Right forelimb (tissue), 1 donor: ENCODE data around the gene PLD5.

Source experiments
- DNase-seq: peaks from one replicate; pipeline ENCODE4 v3.0.0-alpha.2; 2018

Gene PLD5

DNA sequence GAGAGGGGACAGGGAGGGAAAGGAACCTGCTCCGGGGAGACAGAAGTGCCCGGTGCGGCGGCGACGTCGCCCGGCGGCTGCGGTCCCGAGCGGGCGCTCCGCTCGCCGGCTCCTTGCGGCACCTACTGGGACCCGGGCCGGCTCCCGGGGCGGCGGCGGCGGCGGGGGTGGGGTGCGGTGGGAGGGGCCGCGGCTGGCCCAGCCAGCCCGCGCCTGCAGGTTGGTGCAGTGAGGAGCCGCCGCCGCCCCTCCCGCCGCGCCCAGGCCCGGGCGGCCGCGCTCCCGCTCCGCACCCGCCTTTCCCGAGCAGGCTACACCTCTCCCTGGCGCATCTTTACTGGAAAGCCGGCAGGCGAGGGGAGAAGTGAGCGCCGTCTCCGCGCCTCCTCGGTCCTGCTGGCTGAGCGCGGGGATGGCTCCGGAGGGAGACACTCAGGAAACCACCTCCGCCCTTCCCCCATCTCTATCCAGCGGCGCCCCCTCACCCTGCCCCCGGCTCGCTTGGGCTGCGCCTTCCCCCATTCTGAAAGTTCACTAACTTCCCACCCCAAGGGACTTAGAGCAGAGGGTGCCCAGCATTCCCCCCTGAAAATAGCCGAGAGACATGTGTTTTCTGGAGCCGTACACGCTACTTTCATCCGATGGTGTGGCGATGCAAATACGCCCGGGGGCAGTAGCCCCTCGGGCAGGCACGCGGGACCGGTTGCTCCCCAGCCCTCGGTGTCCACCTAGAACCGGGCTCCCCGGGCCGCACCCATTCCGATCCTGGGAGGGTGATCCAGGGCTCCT is at the start of gene PLD5:
Gene PLD5 (minus strand): TSS at position 127 of the 789 bp plus-strand sequence.
- peak; percentile 48 for DNase-seq

GRCh38 chr1:242569867-242570266 is 45.4 kb upstream of the PLD5 start:
- DNase-seq = no peak

DNA sequence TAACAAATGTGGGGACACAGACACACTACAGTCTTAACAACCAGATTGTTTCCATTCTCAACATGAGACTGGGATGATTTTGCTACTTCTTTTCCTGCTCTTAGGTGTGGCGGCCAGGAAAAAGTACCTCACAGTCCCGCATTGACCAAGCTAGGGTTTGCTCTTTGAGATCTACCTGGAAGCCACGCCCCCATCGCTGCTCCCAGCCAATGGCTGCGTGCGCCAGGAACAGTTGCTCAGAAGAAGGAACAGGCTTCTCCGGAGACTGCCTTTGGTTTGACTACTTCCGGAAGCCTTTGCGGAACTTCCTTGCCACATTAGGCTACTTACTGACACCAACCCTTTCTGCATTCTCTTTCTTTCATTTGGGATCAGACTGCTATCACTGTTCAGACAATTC is 44.2 kb upstream of the PLD5 start:
- DNase-seq = no peak

GRCh38 chr1:242567596-242567995 is 43.1 kb upstream of the PLD5 start:
- DNase-seq = no peak

GRCh38 chr1:242556759-242557158 is 32.3 kb upstream of the PLD5 start:
- DNase-seq = no peak

DNA sequence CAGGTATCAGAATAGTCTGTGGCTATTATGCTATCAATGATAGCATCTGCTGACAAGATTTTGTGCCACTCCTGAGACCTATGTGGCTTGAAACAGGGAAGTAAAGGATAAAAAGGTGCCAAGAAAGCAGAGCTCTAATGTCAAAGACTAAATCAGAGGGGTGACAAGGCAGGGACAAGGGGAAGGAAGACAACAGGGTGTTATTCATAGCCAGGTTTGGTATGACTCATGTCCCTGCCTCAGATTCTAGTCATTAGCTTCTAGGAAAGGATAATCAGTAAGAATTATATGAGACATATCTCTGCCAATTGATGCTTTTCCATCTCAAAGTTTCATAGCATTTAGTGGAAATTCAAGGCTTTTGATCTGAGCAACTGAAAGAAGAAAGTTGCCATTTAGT is 31.8 kb upstream of the PLD5 start:
- DNase-seq = no peak

- no peak for DNase-seq
Observed at GRCh38 chr1:242554577-242554976, 30.1 kb upstream of the PLD5 start.

GRCh38 chr1:242546849-242547729 is 22.6 kb upstream of the PLD5 start:
- no peak for DNase-seq

GRCh38 chr1:242546441-242546840 is 21.9 kb upstream of the PLD5 start:
- no peak for DNase-seq

- DNase-seq = no peak
Observed at GRCh38 chr1:242544071-242544470, 19.6 kb upstream of the PLD5 start.

GRCh38 chr1:242542271-242542670 is 17.8 kb upstream of the PLD5 start:
- DNase-seq = no peak

DNA sequence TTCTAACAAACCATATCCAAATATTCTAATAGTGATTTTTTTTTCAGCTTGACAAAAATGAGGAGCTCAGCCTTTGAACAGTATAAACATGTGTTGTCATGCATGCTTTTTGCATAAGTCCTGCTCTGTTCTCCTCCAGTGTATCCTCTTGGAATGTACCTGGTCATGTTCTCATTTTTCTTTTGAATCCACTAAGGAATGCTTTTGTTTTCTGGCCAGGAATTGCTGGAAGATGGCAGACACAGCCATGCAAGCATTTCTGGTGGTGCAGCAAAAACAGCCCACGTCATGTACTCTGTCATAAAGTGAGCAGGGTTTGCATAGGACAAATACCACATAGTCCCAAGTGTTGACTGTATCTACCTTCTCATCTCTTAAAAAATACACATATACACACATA is 11.5 kb upstream of the PLD5 start:
- DNase-seq = no peak

DNA sequence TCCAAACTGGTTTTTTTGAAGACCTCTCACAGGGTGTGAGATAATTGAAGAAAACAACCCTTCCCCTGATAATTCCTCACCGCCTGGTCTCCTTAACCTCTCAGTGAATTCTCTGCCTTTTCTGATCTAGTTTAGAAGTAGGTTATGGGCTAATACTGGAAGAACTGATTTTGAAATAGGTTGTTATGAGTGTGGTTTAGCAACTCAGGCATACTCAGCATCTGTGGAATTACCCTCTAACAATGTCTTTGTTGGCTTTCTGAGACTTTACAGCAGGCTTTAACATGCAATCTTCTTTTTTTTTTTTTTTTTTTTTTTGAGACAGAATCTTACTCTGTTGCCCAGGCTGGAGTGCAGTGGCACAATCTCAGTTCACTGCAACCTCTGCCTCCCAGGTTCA is 10.3 kb upstream of the PLD5 start:
- no peak for DNase-seq

- no peak for DNase-seq
Observed at GRCh38 chr1:242530761-242531160, 6.3 kb upstream of the PLD5 start.

GRCh38 chr1:242525769-242526168 is 1.3 kb upstream of the PLD5 start:
- no peak for DNase-seq

GRCh38 chr1:242525360-242525722 is 844 bp upstream of the PLD5 start:
- DNase-seq = no peak

GRCh38 chr1:242523719-242524570 is 552 bp downstream of the PLD5 start:
- peak; percentile 55 for DNase-seq

DNA sequence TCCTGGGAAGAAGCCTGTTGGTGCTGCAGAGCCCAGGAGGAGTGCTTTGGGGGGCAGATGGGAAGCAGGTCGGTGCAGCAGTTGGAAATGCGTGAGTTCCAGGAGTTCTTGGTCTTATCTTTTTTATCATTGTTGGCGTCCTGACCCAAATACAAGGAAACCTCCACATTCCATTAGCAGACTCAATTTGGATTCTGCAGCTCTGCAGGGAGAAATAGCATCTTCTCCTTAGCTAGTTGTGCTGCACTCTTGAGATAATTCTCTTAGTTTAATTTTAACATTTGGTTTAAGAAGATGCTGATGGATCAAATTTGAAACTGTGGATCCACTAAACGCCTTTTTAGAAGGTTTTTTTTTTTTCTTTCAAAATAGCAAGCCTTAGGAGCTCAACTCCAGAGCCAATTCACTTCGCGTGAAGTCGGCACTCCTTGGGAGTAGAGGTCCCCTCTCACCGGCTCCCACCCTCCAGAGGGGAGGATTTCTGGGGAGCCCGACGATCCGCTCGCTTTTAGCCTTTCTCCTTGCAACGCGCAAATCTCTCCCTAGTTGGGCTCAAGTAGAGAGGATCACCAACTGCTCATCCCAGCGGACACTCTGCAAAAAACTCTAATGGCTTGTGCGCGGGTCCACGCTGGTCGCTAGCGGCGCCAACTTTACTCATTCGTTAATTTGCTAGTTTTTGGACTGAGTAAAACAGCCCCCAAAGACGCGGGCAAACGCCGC is 1.3 kb downstream of the PLD5 start:
- DNase-seq = no peak

DNA sequence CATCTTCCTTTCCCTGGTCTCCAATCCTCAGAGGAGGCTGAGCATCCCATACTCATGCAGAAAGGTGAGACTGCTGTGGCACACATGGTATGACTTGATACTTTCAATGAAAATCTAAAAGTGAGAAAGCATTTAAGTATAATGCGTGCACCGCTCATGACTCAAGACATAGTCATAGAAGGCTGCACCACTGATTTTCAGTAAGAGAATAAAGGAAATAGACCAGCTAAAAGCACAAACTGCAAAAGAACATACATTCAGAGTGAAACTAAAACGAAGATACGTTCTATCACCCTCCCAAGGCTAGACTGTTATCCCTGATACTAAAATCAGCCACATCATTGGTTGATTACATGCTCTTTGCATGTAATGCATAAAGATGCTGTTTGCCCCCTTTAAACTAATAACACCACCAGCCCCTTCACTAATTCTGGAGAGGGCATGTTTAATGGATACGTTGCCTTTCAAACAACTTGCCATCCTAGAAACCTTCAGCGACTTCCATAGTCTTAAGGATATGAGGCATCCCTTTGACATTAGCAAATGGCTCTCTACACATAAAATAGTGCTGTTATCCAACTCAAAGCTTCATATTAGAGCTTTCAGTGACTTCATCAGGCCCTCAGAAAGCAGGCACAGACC is 2.1 kb downstream of the PLD5 start:
- DNase-seq = no peak

GRCh38 chr1:242515555-242515954 is 8.9 kb downstream of the PLD5 start:
- DNase-seq = no peak

- DNase-seq = no peak
Observed at GRCh38 chr1:242506724-242507123, 17.8 kb downstream of the PLD5 start.

DNA sequence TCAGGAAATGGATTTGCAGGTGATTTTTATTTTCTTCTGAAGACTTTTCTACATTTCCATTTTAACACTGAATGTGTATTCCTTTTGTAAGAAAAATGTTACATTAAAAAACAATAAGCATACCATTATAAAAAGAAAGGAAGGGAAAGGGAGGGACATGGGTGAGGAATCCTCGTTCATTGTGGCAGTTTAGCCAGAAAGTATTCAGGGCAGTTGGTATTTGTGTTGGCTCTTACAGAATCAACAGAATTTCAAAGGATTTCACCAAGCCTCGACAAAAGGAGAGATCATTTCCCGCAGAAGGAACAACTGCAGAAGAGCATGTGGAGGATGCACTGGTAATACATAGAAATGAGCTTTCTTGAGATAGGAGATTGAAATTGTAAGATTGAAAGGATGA is 35.0 kb downstream of the PLD5 start:
- no peak for DNase-seq
